ENCODE results near the gene INHBB.

The INHBB gene

GRCh38 chr2:120360307-120360855 is 14.4 kb downstream of the INHBB start:
- DNase-seq, result no peak

- no peak for DNase-seq
Measured at GRCh38 chr2:120362926-120363325, 17.0 kb downstream of the INHBB start.

GRCh38 chr2:120365236-120365793 is 19.4 kb downstream of the INHBB start:
- DNase-seq, result no peak

GRCh38 chr2:120366698-120367097 is 20.8 kb downstream of the INHBB start:
- no peak for DNase-seq

GRCh38 chr2:120367221-120367620 is 21.3 kb downstream of the INHBB start:
- DNase-seq, result no peak

- no peak for DNase-seq
Measured at GRCh38 chr2:120367649-120368048, 21.7 kb downstream of the INHBB start.

- no peak for DNase-seq
Measured at GRCh38 chr2:120368086-120368485, 22.1 kb downstream of the INHBB start.

GRCh38 chr2:120369250-120369649 is 23.3 kb downstream of the INHBB start:
- DNase-seq, result no peak

- DNase-seq, result no peak
Measured at GRCh38 chr2:120371969-120372625, 26.2 kb downstream of the INHBB start.

GRCh38 chr2:120372816-120373215 is 26.9 kb downstream of the INHBB start:
- DNase-seq, result no peak

GRCh38 chr2:120373424-120373823 is 27.5 kb downstream of the INHBB start:
- DNase-seq, result no peak

GRCh38 chr2:120374821-120375220 is 28.9 kb downstream of the INHBB start:
- no peak for DNase-seq

GRCh38 chr2:120375251-120376020 is 29.5 kb downstream of the INHBB start:
- DNase-seq, result no peak

- no peak for DNase-seq
Measured at GRCh38 chr2:120376101-120376500, 30.2 kb downstream of the INHBB start.

GRCh38 chr2:120376679-120377640 is 31.0 kb downstream of the INHBB start:
- DNase-seq, result no peak

- DNase-seq, result no peak
Measured at GRCh38 chr2:120378605-120379004, 32.7 kb downstream of the INHBB start.

- DNase-seq, result no peak
Measured at GRCh38 chr2:120379916-120380893, 34.3 kb downstream of the INHBB start.

- no peak for DNase-seq
Measured at GRCh38 chr2:120381192-120381591, 35.3 kb downstream of the INHBB start.

- DNase-seq, result no peak
Measured at GRCh38 chr2:120381661-120382060, 35.7 kb downstream of the INHBB start.

- no peak for DNase-seq
Measured at GRCh38 chr2:120382541-120383144, 36.7 kb downstream of the INHBB start.

- no peak for DNase-seq
Measured at GRCh38 chr2:120383191-120383590, 37.3 kb downstream of the INHBB start.
